GM12864 (cell line): ENCODE measurements around the gene CELF1.

Experiments
- DNase-seq: peaks from one replicate; pipeline ENCODE4 v3.0.0-alpha.2; 2011; ENCODE audit warnings: low read depth
- H3K4me3 ChIP-seq: 2 replicates; pipeline ENCODE4 v1.5.1; 2011; ENCODE audit warnings: mild to moderate bottlenecking, low read depth, low read length, control low read depth
- TF ChIP-seq, protein P1 (sequence below): IDR thresholded peaks from 2 replicates; pipeline ENCODE4 v1.5.1; 2011; ENCODE audit warnings: low read depth, mild to moderate bottlenecking, moderate library complexity, low read length, control low read depth, inconsistent platforms; ENCODE audit errors: missing control alignments

CELF1 gene

DNA sequence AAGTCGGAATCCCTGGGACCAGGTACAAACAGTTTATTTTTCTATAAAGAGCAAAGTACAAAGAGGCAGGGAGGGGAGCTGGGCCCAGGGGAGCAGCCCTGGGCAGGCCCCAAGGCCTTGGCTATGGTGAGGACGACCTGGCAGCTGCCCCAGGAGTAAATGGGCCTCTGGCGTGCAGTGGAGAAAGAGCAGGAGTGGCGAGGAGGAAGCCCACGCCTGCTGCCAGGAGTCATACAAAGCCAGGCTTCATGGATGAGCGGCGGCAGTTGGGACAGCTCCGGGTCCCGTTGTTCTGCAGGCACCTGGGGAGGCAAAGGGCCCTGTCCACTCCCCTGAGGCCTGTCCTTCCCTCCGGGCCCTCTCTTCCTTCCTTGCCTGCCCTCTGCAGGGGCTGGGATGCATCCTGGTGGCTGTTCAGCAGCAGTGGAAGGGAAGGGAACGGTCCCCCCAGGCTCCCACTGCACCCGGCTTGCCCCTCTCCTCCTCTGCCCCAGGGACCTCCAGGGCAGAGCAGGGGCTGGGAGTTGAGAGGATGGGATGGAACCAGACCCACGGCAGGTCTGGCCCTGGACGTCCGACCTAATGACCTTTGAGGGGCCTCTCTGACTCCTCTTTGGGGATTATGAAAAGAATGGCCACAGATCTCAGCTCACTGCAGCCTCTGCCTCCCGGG lies 115.0 kb downstream of the CELF1 start:
- no peak for DNase-seq
- TF ChIP-seq, protein P1, sequence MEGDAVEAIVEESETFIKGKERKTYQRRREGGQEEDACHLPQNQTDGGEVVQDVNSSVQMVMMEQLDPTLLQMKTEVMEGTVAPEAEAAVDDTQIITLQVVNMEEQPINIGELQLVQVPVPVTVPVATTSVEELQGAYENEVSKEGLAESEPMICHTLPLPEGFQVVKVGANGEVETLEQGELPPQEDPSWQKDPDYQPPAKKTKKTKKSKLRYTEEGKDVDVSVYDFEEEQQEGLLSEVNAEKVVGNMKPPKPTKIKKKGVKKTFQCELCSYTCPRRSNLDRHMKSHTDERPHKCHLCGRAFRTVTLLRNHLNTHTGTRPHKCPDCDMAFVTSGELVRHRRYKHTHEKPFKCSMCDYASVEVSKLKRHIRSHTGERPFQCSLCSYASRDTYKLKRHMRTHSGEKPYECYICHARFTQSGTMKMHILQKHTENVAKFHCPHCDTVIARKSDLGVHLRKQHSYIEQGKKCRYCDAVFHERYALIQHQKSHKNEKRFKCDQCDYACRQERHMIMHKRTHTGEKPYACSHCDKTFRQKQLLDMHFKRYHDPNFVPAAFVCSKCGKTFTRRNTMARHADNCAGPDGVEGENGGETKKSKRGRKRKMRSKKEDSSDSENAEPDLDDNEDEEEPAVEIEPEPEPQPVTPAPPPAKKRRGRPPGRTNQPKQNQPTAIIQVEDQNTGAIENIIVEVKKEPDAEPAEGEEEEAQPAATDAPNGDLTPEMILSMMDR, result no peak

DNA sequence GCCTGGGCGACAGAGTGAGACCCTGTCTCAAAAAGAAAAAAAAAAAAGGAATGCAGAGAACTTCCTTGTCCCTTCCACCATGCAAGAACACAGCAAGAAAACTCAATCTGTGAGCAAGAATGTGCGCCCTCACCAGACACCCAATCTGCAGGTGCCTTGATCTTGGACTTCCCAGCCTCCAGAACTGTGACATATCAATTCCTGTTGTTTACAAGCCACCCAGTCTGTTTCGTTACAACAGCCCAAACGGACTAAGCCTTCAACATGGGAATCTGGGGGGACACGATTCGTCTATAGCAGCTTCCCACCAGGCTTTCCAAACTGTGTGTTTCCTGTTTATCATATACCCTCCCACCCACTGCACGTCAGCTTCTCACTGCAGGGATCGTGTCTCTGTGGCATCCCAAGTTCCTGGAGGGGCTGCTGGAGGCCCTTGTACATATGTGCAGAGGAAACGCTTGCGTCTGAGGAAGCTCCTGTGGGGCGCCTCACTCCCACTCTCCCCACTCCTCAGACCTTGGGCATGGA lies 115.7 kb downstream of the CELF1 start:
- TF ChIP-seq, protein P1, result no peak
- DNase-seq, result no peak

More for the DNA sequence above, 115.0 kb downstream of the CELF1 start:
- no peak overlapping the region for H3K4me3 ChIP-seq

DNA sequence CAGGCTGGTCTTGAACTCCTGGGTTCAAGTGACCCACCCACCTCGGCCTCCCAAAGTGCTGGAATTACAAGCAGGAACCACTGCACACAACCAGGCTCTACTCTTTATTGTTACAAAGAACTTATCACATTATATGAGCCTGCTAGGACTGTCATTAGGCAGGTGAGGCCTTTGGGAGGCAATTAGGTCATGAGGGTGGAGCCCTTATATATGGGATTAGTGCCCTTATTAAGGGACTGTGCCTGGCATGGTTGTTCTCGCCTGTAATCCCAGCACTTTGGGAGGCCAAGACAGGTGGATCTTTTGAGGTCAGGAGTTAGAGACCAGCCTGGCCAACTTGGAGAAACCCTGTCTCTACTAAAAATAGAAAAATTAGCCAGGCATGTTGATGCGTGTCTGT lies 116.2 kb downstream of the CELF1 start:
- no peak for DNase-seq
- TF ChIP-seq, protein P1, result no peak
- no peak overlapping the region for H3K4me3 ChIP-seq

More for the DNA sequence above, 115.7 kb downstream of the CELF1 start:
- H3K4me3 ChIP-seq, result no peak overlapping the region

DNA sequence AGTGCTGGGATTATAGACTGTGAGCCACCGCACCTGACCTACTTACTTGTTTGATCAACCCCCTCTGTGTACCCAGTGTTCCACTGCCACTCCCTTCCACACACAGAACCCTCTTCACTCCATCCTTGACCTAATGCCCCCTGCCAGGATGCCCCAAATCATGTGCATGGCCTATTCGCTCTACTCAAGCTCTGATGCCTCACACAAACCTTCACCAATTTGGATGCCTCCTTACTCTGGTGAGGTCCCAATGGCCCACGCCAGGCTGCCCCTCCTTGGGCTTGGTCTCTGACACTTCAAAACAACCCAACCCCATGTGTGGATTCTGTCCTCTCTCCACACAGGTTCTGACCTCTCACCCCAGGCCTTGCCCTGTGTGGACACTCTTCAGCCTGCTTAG lies 117.2 kb downstream of the CELF1 start:
- no peak overlapping the region for H3K4me3 ChIP-seq

DNA sequence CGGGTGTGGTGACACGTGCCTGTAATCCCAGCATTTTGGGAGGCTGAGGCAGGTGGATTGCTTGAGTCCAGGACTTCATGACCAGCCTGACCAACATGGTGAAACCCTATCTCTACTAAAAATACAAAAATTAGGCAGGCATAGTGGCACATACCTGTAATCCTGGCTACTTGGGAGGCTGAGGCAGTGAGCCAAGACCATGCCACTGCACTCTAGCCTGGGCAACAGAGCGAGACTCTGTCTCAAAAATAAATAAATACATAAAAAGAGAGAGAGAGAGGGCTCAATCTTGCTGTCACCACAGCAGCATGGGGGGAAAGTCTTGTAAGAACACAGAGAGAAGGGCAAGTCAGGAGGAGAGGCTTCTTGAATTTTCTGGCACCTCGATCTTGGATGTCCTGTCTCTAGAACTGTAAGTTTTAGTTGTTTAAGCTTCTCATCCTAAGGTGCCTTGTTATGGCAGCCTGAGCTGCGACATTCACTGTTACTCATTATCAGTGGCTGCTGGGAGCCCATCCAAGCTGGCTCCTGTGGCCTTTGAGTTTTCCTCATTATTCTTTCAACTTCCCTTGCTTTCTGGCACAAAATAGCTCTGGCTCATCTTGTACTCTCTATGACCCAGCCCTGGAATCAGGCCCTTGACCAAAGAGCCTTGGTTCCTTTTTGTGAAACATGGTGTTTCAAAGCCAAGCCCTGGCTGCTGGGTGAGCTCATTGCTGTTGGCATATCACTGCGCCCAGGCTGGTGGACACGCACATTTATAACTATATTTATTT lies 118.7 kb downstream of the CELF1 start:
- no peak for DNase-seq
- no peak overlapping the region for H3K4me3 ChIP-seq
- TF ChIP-seq, protein P1, result no peak

More for the DNA sequence above, 117.2 kb downstream of the CELF1 start:
- no peak for DNase-seq
- TF ChIP-seq, protein P1, result no peak

DNA sequence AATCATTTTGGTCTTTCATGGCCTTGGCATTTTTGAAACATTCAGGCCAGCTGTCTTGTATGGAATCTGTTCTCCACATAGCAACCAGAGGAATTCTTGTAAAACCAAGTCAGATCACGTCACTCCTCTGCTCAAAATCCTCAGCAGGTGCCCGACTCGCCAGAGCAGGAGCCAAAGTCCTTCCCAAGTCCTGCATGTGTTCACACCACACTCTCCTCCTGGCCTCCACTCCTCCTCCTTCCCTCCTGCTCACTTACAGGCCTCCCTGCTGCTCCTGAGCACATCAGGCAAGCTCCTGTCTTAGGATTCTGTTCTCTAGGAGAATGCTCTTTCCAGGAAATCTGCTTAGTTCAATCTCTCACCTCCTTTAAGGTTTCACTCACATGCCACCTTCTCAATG lies 119.8 kb downstream of the CELF1 start:
- TF ChIP-seq, protein P1, result no peak
- no peak for DNase-seq
- H3K4me3 ChIP-seq, result no peak overlapping the region
